Transverse colon (tissue), 4 donors: ENCODE data around the gene ARHGAP30. TPM values are rescaled to one million over a fixed set of nuclear protein-coding genes. Genes with fewer than 3 reads are reported as not detected.

Experiments used
- DNase-seq: peaks from one replicate; pipeline ENCODE4 v3.0.0-alpha.2; 2019
- H3K27ac ChIP-seq, 4 donors: fragments of 200-600 bp; sonication (generic); 2 replicates each; pipeline ENCODE4 v1.5.1; 2016 to 2018; ENCODE audit warnings: inconsistent platforms in 4 of 4
- H3K27me3 ChIP-seq: fragments of 200-600 bp; sonication (generic); 2 replicates; pipeline ENCODE4 v1.5.1; 2017; ENCODE audit warnings: inconsistent platforms
- H3K36me3 ChIP-seq, 4 donors: fragments of 200-600 bp; sonication (generic); 2 replicates each; pipeline ENCODE4 v1.5.1; 2017 to 2019; ENCODE audit warnings: inconsistent platforms in 4 of 4
- H3K4me1 ChIP-seq, 4 donors: fragments of 200-600 bp; sonication (generic); 2 replicates each; pipeline ENCODE4 v1.5.1; 2017 to 2020; ENCODE audit warnings: inconsistent platforms in 4 of 4
- H3K4me3 ChIP-seq, 4 donors: fragments of 200-600 bp; sonication (generic); 1 replicate in 1 of 4; 2 replicates in 3 of 4; pipeline versions ENCODE4 v1.5.1 to v1.6.1; 2017 to 2019; ENCODE audit warnings: inconsistent platforms in 4 of 4
- H3K9me3 ChIP-seq, 2 donors: fragments of 200-600 bp; sonication (generic); 2 replicates each; pipeline ENCODE4 v1.5.1; 2017 to 2019; ENCODE audit warnings: inconsistent platforms in 2 of 2
- EP300 ChIP-seq: sonication (generic); formaldehyde crosslinking; IDR thresholded peaks from one replicate; pipeline ENCODE4 v1.6.1; 2017; ENCODE audit warnings: antibody characterized with exemption, low read depth
- POLR2A ChIP-seq: fragments of 450-650 bp; IDR thresholded peaks from one replicate; pipeline ENCODE4 v1.6.1; 2016; ENCODE audit warnings: antibody characterized with exemption, mild to moderate bottlenecking, moderate library complexity
- POLR2AphosphoS5 ChIP-seq, 3 donors: sonication (generic); formaldehyde crosslinking; IDR thresholded peaks; one replicate each; pipeline ENCODE4 v1.6.1; 2016; ENCODE audit warnings: antibody characterized with exemption in 3 of 3
- WGBS, 2 donors: methylation state at CpG; one replicate each; pipeline ENCODE4 v1.1.5; 2018; ENCODE audit warnings: low coverage in 1 of 2; 5-methylcytosine and 5-hydroxymethylcytosine counted together
- in situ Hi-C, 4 donors: fragments of 200-750 bp; cut with MboI; loops; one replicate each; pipeline versions ENCODE4 v1.15.0 to v1.15.1; 2017; ENCODE audit warnings: low sequenced_read_pairs in 3 of 4, low pct_ligation_motif_present in 1 of 4, low pct_unique_long_range_greater_than_20kb in 1 of 4
- intact Hi-C: fragments of 100-400 bp; cut with DNase I; formaldehyde crosslinking; loops from one replicate; pipeline ENCODE4 v1.15.1; 2023; ENCODE audit warnings: low total_unique reads
- small RNA-seq, 4 donors: library from RNA; depleted of rRNA; stranded (forward); fragments of <200 nt; gene quantifications; one replicate each; pipeline ENCODE3, GENCODE V24; 2016
- total RNA-seq, 4 donors: library from RNA; depleted of rRNA; stranded (reverse); fragments of >200 nt; gene quantifications; one replicate each; pipeline ENCODE4 v1.1.0, GENCODE V29; 2016
- TF ChIP-seq, protein P1 (sequence below), 5 experiments: fragments of 200-600 bp in 3 of 5; fragments of 450-650 bp in 2 of 5; sonication (generic) in 3 of 5; IDR thresholded peaks; 1 replicate in 2 of 5; 2 replicates in 3 of 5; pipeline ENCODE4 v1.5.1; 2016 to 2017; ENCODE audit warnings: antibody characterized with exemption in 5 of 5, inconsistent platforms in 3 of 5, mild to moderate bottlenecking in 2 of 5, moderate library complexity in 1 of 5

ARHGAP30 gene
- total RNA-seq, 4 donors from 2014 or later = 0.60 to 11.0 (median 4.4) TPM

- intact Hi-C loops = no loop called here
- Histone ChIP-seq H3K9me3 (no peaks in the 10 kb centered on the region), H3K4me1 (peaks cover 0 to 17% (median 2%) of the 10 kb centered on the region in 4 donors), H3K27me3 (no peaks in the 10 kb centered on the region), H3K36me3 (peaks cover 0 to 22% (median 0%) of the 10 kb centered on the region in 4 donors), H3K4me3 (no peak overlapping the region), H3K27ac (no peak overlapping the region)
- in situ Hi-C loops = no loop called here
- WGBS, 2 donors = 76% methylated on average over 11 of the region's 11 CpGs; no CpG with 5 or more reads in 1 of the 2 donors
- no peak for DNase-seq
- TF ChIP-seq POLR2AphosphoS5 (IDR thresholded peaks at IDR 0.05) (no peak), POLR2A (no peak), EP300 (no peak)
- TF ChIP-seq, protein P1, sequence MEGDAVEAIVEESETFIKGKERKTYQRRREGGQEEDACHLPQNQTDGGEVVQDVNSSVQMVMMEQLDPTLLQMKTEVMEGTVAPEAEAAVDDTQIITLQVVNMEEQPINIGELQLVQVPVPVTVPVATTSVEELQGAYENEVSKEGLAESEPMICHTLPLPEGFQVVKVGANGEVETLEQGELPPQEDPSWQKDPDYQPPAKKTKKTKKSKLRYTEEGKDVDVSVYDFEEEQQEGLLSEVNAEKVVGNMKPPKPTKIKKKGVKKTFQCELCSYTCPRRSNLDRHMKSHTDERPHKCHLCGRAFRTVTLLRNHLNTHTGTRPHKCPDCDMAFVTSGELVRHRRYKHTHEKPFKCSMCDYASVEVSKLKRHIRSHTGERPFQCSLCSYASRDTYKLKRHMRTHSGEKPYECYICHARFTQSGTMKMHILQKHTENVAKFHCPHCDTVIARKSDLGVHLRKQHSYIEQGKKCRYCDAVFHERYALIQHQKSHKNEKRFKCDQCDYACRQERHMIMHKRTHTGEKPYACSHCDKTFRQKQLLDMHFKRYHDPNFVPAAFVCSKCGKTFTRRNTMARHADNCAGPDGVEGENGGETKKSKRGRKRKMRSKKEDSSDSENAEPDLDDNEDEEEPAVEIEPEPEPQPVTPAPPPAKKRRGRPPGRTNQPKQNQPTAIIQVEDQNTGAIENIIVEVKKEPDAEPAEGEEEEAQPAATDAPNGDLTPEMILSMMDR (IDR thresholded peaks at IDR 0.05) = no peak
Measured at GRCh38 chr1:161000736-161001480, 68.8 kb downstream of the ARHGAP30 start.

GRCh38 chr1:160999376-160999775 is 70.3 kb downstream of the ARHGAP30 start:
- 91% methylated on average over 5 of the region's 5 CpGs; no CpG with 5 or more reads in 1 of the 2 donors for WGBS, 2 donors
- no peak overlapping the region for H3K4me3 ChIP-seq
- no peaks in the 10 kb centered on the region for H3K27me3 ChIP-seq
- peaks cover 0 to 22% (median 0%) of the 10 kb centered on the region in 4 donors for H3K36me3 ChIP-seq
- intact Hi-C loops = loop anchor here (5.0 kb wide), 1 partner anchor 98 kb away; the partner anchor contains the start of gene KLHDC9
- no peak for DNase-seq
- H3K9me3 ChIP-seq = no peaks in the 10 kb centered on the region
- peaks cover 0 to 17% (median 2%) of the 10 kb centered on the region in 4 donors for H3K4me1 ChIP-seq
- no peak overlapping the region for H3K27ac ChIP-seq
- in situ Hi-C loops = loop anchor here in 3 of 4 donors (5.0 to 10.0 kb wide), 3 partner anchors 93 to 98 kb away; partner anchors contain the start of gene KLHDC9 (in 2 of the 3)
- TF ChIP-seq POLR2AphosphoS5 (IDR thresholded peaks at IDR 0.05) (no peak), POLR2A (no peak)

GRCh38 chr1:160997323-160998038 is 72.2 kb downstream of the ARHGAP30 start:
- in situ Hi-C loops = loop anchor here in 3 of 4 donors (5.0 to 10.0 kb wide), 3 partner anchors 95 to 100 kb away; partner anchors contain the start of gene KLHDC9 (in 2 of the 3)
- peaks cover 0 to 17% (median 2%) of the 10 kb centered on the region in 4 donors for H3K4me1 ChIP-seq
- intact Hi-C loops = loop anchor here (5.0 kb wide), 1 partner anchor 100 kb away; the partner anchor contains the start of gene KLHDC9
- TF ChIP-seq POLR2AphosphoS5 (IDR thresholded peaks at IDR 0.05) = peak in 2 of 3 donors; percentile 34 to 36
- no peak for TF ChIP-seq POLR2A
- TF ChIP-seq, protein P1 (IDR thresholded peaks at IDR 0.05) = peak; percentile 50 to 82 (median 57)
- no peak for TF ChIP-seq EP300
- peak overlapping the region; percentile 37 to 75 (median 65) for H3K27ac ChIP-seq
- DNase-seq = peak; percentile 77
- H3K9me3 ChIP-seq = no peaks in the 10 kb centered on the region
- H3K36me3 ChIP-seq = peaks cover 0 to 22% (median 0%) of the 10 kb centered on the region in 4 donors
- no peaks in the 10 kb centered on the region for H3K27me3 ChIP-seq
- H3K4me3 ChIP-seq = no peak overlapping the region
- WGBS, 2 donors = 81 to 86% methylated on average over 1 of the region's 1 CpG

Small RNA genes lying within 50 kb of the gene (small RNA-seq; reads per million reads assigned to genes)
- 0 reads per million in 4 donors for gene AL591806.2

Other genes starting within 250 kb of the ARHGAP30 start
- gene CD244, start 207.0 kb downstream of the ARHGAP30 start, total RNA-seq = under 1 TPM in 2 of 4 donors, not detected in 2; 0.48 to 0.55 TPM
- gene ITLN1, start 184.7 kb downstream of the ARHGAP30 start, total RNA-seq = 100 to 1,000 TPM in 1 of 4 donors, 10 to 100 TPM in 1, 1 to 10 TPM in 1, not detected in 1; 9.5 to 256 (median 46.2) TPM
- not detected for gene ITLN2, start 115.1 kb downstream of the ARHGAP30 start, total RNA-seq
- gene F11R, start 48.7 kb downstream of the ARHGAP30 start, total RNA-seq = 100 to 1,000 TPM in 2 of 4 donors, 10 to 100 TPM in 2; 91.7 to 126 (median 105) TPM
- gene TSTD1, start 30.9 kb downstream of the ARHGAP30 start, total RNA-seq = 100 to 1,000 TPM; 104 to 224 (median 191) TPM
- gene USF1, start 23.9 kb downstream of the ARHGAP30 start, total RNA-seq = 10 to 100 TPM; 34.4 to 78.2 (median 64.9) TPM
- gene NECTIN4, start 19.7 kb upstream of the ARHGAP30 start, total RNA-seq = 1 to 10 TPM in 1 of 4 donors, under 1 TPM in 2, not detected in 1; 0.37 to 4.0 (median 0.82) TPM
- gene KLHDC9, start 28.5 kb upstream of the ARHGAP30 start, total RNA-seq = 10 to 100 TPM in 1 of 4 donors, 1 to 10 TPM in 1, under 1 TPM in 1, not detected in 1; 0.80 to 16.9 (median 8.7) TPM
- 10 to 100 TPM; 28.9 to 70.5 (median 45.9) TPM for gene PFDN2, start 48.1 kb upstream of the ARHGAP30 start, total RNA-seq
- 10 to 100 TPM; 45.6 to 83.0 (median 75.4) TPM for gene NIT1, start 48.2 kb upstream of the ARHGAP30 start, total RNA-seq
- gene DEDD, start 62.8 kb upstream of the ARHGAP30 start, total RNA-seq = 10 to 100 TPM; 30.3 to 73.7 (median 38.6) TPM
- 10 to 100 TPM; 30.1 to 96.4 (median 51.5) TPM for gene UFC1, start 84.1 kb upstream of the ARHGAP30 start, total RNA-seq
- 10 to 100 TPM; 19.5 to 75.9 (median 35.3) TPM for gene USP21, start 89.6 kb upstream of the ARHGAP30 start, total RNA-seq
- gene PPOX, start 96.5 kb upstream of the ARHGAP30 start, total RNA-seq = 10 to 100 TPM in 2 of 4 donors, 1 to 10 TPM in 2; 2.8 to 19.2 (median 11.8) TPM
- 10 to 100 TPM in 3 of 4 donors, 1 to 10 TPM in 1; 3.0 to 71.4 (median 26.6) TPM for gene B4GALT3, start 107.6 kb upstream of the ARHGAP30 start, total RNA-seq
- 10 to 100 TPM in 2 of 4 donors, 1 to 10 TPM in 2; 1.2 to 34.8 (median 7.2) TPM for gene ADAMTS4, start 129.2 kb upstream of the ARHGAP30 start, total RNA-seq
- 100 to 1,000 TPM in 3 of 4 donors, 10 to 100 TPM in 1; 82.6 to 209 (median 144) TPM for gene NDUFS2, start 132.5 kb upstream of the ARHGAP30 start, total RNA-seq
- 100 to 1,000 TPM in 1 of 4 donors, 10 to 100 TPM in 3; 20.9 to 194 (median 49.2) TPM for gene FCER1G, start 145.4 kb upstream of the ARHGAP30 start, total RNA-seq
- not detected for gene APOA2, start 153.7 kb upstream of the ARHGAP30 start, total RNA-seq
- 10 to 100 TPM in 2 of 4 donors, 1 to 10 TPM in 2; 5.8 to 21.4 (median 12.6) TPM for gene TOMM40L, start 156.2 kb upstream of the ARHGAP30 start, total RNA-seq
- gene NR1I3, start 168.3 kb upstream of the ARHGAP30 start, total RNA-seq = not detected
- 1 to 10 TPM in 2 of 4 donors, not detected in 2; 1.8 to 2.1 TPM for gene PCP4L1, start 188.9 kb upstream of the ARHGAP30 start, total RNA-seq
- 1 to 10 TPM; 1.4 to 3.0 (median 1.6) TPM for gene MPZ, start 240.1 kb upstream of the ARHGAP30 start, total RNA-seq
- 100 to 1,000 TPM in 1 of 4 donors, 10 to 100 TPM in 3; 32.1 to 223 (median 52.5) TPM for gene SDHC, start 244.5 kb upstream of the ARHGAP30 start, total RNA-seq